Progenitor cell of endocrine pancreas (in vitro differentiated cells): ENCODE measurements around the gene ALAD. TPM values are rescaled to one million over a fixed set of nuclear protein-coding genes. Genes with fewer than 3 reads are reported as not detected.

Source experiments
- DNase-seq: peaks from one replicate; pipeline ENCODE4 v3.0.0; 2021; ENCODE audit warnings: low spot score; ENCODE audit not compliant: unreplicated experiment
- H3K27ac Mint-ChIP-seq: 2 replicates; pipeline ENCODE4 v1.8.0; 2021; ENCODE audit warnings: mild to moderate bottlenecking, moderate library complexity, mixed read lengths
- H3K27me3 Mint-ChIP-seq: 2 replicates; pipeline ENCODE4 v1.8.0; 2021; ENCODE audit warnings: mixed read lengths
- H3K36me3 Mint-ChIP-seq: 2 replicates; pipeline ENCODE4 v1.8.0; 2022; ENCODE audit warnings: mixed read lengths; ENCODE audit not compliant: insufficient read depth
- H3K4me1 Mint-ChIP-seq: 2 replicates; pipeline ENCODE4 v1.8.0; 2021; ENCODE audit warnings: low read depth, mixed read lengths
- H3K4me3 Mint-ChIP-seq: 2 replicates; pipeline ENCODE4 v1.8.0; 2021; ENCODE audit warnings: low read depth, mild to moderate bottlenecking, moderate library complexity, mixed read lengths
- H3K9me3 Mint-ChIP-seq: 2 replicates; pipeline ENCODE4 v1.8.0; 2021; ENCODE audit warnings: low read depth, mixed read lengths
- total RNA-seq: library from RNA; stranded (reverse); gene quantifications from 2 replicates; pipeline ENCODE4 v1.2.1, GENCODE V29; 2021
- TF ChIP-seq, protein P1 (sequence below): fragments of 200-600 bp; sonication (generic); IDR thresholded peaks from one replicate; pipeline ENCODE4 v1.5.0; 2021; ENCODE audit warnings: antibody characterized with exemption, mild to moderate bottlenecking; ENCODE audit not compliant: unreplicated experiment

Gene ALAD
- total RNA-seq, 1 donor from 2014 or later, result 64.3 TPM

- H3K9me3 Mint-ChIP-seq, result peaks cover 5% of the 10 kb centered on the region
- peaks cover 12% of the 10 kb centered on the region for H3K27me3 Mint-ChIP-seq
- no peak overlapping the region for H3K27ac Mint-ChIP-seq
- H3K4me1 Mint-ChIP-seq, result no peaks in the 10 kb centered on the region
- no peak for DNase-seq
- TF ChIP-seq, protein P1, sequence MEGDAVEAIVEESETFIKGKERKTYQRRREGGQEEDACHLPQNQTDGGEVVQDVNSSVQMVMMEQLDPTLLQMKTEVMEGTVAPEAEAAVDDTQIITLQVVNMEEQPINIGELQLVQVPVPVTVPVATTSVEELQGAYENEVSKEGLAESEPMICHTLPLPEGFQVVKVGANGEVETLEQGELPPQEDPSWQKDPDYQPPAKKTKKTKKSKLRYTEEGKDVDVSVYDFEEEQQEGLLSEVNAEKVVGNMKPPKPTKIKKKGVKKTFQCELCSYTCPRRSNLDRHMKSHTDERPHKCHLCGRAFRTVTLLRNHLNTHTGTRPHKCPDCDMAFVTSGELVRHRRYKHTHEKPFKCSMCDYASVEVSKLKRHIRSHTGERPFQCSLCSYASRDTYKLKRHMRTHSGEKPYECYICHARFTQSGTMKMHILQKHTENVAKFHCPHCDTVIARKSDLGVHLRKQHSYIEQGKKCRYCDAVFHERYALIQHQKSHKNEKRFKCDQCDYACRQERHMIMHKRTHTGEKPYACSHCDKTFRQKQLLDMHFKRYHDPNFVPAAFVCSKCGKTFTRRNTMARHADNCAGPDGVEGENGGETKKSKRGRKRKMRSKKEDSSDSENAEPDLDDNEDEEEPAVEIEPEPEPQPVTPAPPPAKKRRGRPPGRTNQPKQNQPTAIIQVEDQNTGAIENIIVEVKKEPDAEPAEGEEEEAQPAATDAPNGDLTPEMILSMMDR, result no peak
- H3K36me3 Mint-ChIP-seq, result no peaks in the 10 kb centered on the region
- no peak overlapping the region for H3K4me3 Mint-ChIP-seq
Measured at GRCh38 chr9:113436728-113437515, 35.8 kb upstream of the ALAD start.

GRCh38 chr9:113431191-113431590, 30.1 kb upstream of the ALAD start:
- H3K4me3 Mint-ChIP-seq, result no peak overlapping the region
- H3K36me3 Mint-ChIP-seq, result no peaks in the 10 kb centered on the region
- no peaks in the 10 kb centered on the region for H3K9me3 Mint-ChIP-seq
- TF ChIP-seq, protein P1, result no peak
- no peak for DNase-seq
- H3K27me3 Mint-ChIP-seq, result peaks cover 15% of the 10 kb centered on the region
- no peak overlapping the region for H3K27ac Mint-ChIP-seq
- H3K4me1 Mint-ChIP-seq, result no peaks in the 10 kb centered on the region

DNA sequence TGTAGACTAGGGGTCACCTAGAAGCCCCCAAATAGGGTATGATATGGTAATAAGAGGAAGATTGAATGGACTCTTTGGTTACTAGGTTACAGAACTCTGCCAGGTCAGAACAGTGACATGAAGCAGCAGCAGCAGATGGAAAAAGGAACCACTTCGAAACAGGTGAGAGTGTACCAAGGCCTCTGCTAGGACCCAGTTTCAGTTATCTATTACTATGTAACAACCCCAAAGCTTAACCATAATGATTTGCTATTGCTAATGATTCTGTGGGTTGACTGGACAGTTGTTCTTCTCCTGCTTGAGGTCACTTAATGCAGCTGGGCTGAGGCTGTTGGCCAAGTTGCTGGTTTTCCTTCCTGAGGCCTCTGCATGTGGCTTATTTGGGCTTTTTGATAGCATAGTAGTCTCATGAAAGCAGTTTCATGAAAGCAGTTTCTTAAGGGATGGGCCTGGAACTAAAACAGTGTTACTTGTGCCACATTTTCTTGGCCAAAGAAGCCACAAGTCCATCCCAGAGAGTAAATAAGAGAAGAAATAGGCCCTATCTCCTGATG, 27.1 kb upstream of the ALAD start:
- H3K4me3 Mint-ChIP-seq, result no peak overlapping the region
- TF ChIP-seq, protein P1, result no peak
- H3K27me3 Mint-ChIP-seq, result peaks cover 15% of the 10 kb centered on the region
- no peaks in the 10 kb centered on the region for H3K36me3 Mint-ChIP-seq
- H3K9me3 Mint-ChIP-seq, result no peaks in the 10 kb centered on the region
- H3K4me1 Mint-ChIP-seq, result peaks cover 1% of the 10 kb centered on the region
- no peak for DNase-seq
- H3K27ac Mint-ChIP-seq, result no peak overlapping the region

DNA sequence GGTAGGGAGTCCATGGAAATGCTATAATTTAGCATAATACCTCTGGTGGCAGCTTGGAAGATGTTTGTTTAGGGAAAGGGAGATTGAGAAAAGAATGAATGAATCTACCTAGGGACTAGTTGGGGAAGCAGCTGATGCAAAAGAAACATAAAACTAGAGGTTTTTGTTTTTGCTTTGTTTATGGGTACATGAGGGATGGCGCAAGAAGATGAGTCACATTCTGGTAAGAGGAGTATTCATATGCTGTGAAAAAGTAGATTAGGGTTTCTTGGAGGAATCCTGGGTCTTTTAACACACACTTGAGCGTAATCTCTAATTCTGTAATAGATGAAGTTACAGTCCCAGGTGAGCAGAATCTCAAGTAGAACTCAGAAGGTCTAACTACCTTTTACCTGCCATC, 26.5 kb upstream of the ALAD start:
- TF ChIP-seq, protein P1, result no peak
- H3K9me3 Mint-ChIP-seq, result no peaks in the 10 kb centered on the region
- no peaks in the 10 kb centered on the region for H3K36me3 Mint-ChIP-seq
- H3K27ac Mint-ChIP-seq, result no peak overlapping the region
- peaks cover 12% of the 10 kb centered on the region for H3K27me3 Mint-ChIP-seq
- H3K4me1 Mint-ChIP-seq, result peaks cover 1% of the 10 kb centered on the region
- DNase-seq, result no peak
- H3K4me3 Mint-ChIP-seq, result no peak overlapping the region

- H3K27ac Mint-ChIP-seq, result no peak overlapping the region
- peaks cover 10% of the 10 kb centered on the region for H3K27me3 Mint-ChIP-seq
- no peak for DNase-seq
- peaks cover 1% of the 10 kb centered on the region for H3K4me1 Mint-ChIP-seq
- H3K36me3 Mint-ChIP-seq, result no peaks in the 10 kb centered on the region
- no peaks in the 10 kb centered on the region for H3K9me3 Mint-ChIP-seq
- TF ChIP-seq, protein P1, result no peak
- H3K4me3 Mint-ChIP-seq, result no peak overlapping the region
Measured at GRCh38 chr9:113426701-113427100, 25.6 kb upstream of the ALAD start.
